ENCODE data around the gene BTBD2. TPM values are rescaled to one million over a fixed set of nuclear protein-coding genes. Genes with fewer than 3 reads are reported as not detected.

Gene BTBD2
- total and polyA plus RNA-seq, 2 of the 13 experiments (the other 11 are each of a cell fraction or from before 2014, with no cell fraction given), result 28.1 to 45.3 TPM

GRCh38 chr19:1935484-1936208 lies 79.9 kb downstream of the BTBD2 start (continued):
- TF ChIP-seq ZNF142 (CRISPR knock-in tag; IDR thresholded peaks at IDR 0.05), result no peak
- no peak for TF ChIP-seq ZKSCAN5 (CRISPR knock-in tag; IDR thresholded peaks at IDR 0.05)
- no peak for TF ChIP-seq NFE2L1 (CRISPR knock-in tag; IDR thresholded peaks at IDR 0.05; ENCODE audit: borderline replicate concordance)
- no peak for TF ChIP-seq ZNF432 (CRISPR knock-in tag; IDR thresholded peaks at IDR 0.05; ENCODE audit: borderline replicate concordance)
- no peak for TF ChIP-seq ZNF276 (CRISPR knock-in tag; IDR thresholded peaks at IDR 0.05; ENCODE audit: low read depth)
- no peak for TF ChIP-seq ZC3H13 (CRISPR knock-in tag; IDR thresholded peaks at IDR 0.05)
- TF ChIP-seq DMAP1 (CRISPR knock-in tag; IDR thresholded peaks at IDR 0.05), result no peak
- no peak for TF ChIP-seq MZF1 (CRISPR knock-in tag; IDR thresholded peaks at IDR 0.05; ENCODE audit: borderline replicate concordance)
- no peak for TF ChIP-seq ZNF749 (CRISPR knock-in tag; IDR thresholded peaks at IDR 0.05; ENCODE audit: borderline replicate concordance)
- TF ChIP-seq NFRKB (IDR thresholded peaks at IDR 0.05), result no peak
- TF ChIP-seq NCOR1 (IDR thresholded peaks at IDR 0.05; ENCODE audit: borderline replicate concordance, low read length), result no peak
- TF ChIP-seq ARNT (IDR thresholded peaks at IDR 0.05), result no peak
- no peak for TF ChIP-seq XBP1 (CRISPR knock-in tag; IDR thresholded peaks at IDR 0.05)
- no peak for TF ChIP-seq KDM5A (IDR thresholded peaks at IDR 0.05; ENCODE audit: borderline replicate concordance, low read length)
- no peak for TF ChIP-seq NONO (IDR thresholded peaks at IDR 0.05)
- no peak for TF ChIP-seq NONO (CRISPR knock-in tag; conservative IDR thresholded peaks at IDR 0.05)
- TF ChIP-seq ZNF512 (CRISPR knock-in tag; IDR thresholded peaks at IDR 0.05), result no peak
- TF ChIP-seq PAX8 (CRISPR knock-in tag; IDR thresholded peaks at IDR 0.05; ENCODE audit: borderline replicate concordance), result no peak
- TF ChIP-seq ZNF816 (CRISPR knock-in tag; IDR thresholded peaks at IDR 0.05; ENCODE audit: borderline replicate concordance), result no peak

All from HepG2 (cell line).